HepG2 (cell line): ENCODE measurements around the gene RSAD1. TPM values are rescaled to one million over a fixed set of nuclear protein-coding genes. Genes with fewer than 3 reads are reported as not detected.

ENCODE experiments used
- ARID2 ChIP-seq: sonication (generic); formaldehyde crosslinking; IDR thresholded peaks from 2 replicates; pipeline ENCODE4 v1.8.1; 2022; ENCODE audit warnings: mild to moderate bottlenecking, missing genetic modification reagents, borderline replicate concordance
- ATRX ChIP-seq: sonication (generic); formaldehyde crosslinking; IDR thresholded peaks from 2 replicates; pipeline ENCODE4 v1.4.0; 2020; ENCODE audit warnings: missing genetic modification reagents, borderline replicate concordance
- GATAD1 ChIP-seq: IDR thresholded peaks from 2 replicates; pipeline ENCODE4 v1.6.1; 2016; ENCODE audit warnings: missing genetic modification reagents, missing compliant biosample characterization
- MTA3 ChIP-seq: sonication (generic); formaldehyde crosslinking; IDR thresholded peaks from 2 replicates; pipeline ENCODE4 v1.4.0; 2020; ENCODE audit warnings: missing genetic modification reagents
- NCOA5 ChIP-seq: sonication (generic); formaldehyde crosslinking; IDR thresholded peaks from 2 replicates; pipeline ENCODE4 v1.4.0; 2020; ENCODE audit warnings: missing genetic modification reagents
- NFATC3 ChIP-seq: sonication (generic); formaldehyde crosslinking; IDR thresholded peaks from 2 replicates; pipeline ENCODE4 v1.5.1; 2020; ENCODE audit warnings: mild to moderate bottlenecking, missing genetic modification reagents
- RFX3 ChIP-seq: IDR thresholded peaks from 2 replicates; pipeline ENCODE4 v1.6.1; 2016; ENCODE audit warnings: missing biosample characterization, missing genetic modification reagents
- RXRB ChIP-seq: IDR thresholded peaks from 2 replicates; pipeline ENCODE4 v1.6.1; 2016; ENCODE audit warnings: borderline replicate concordance, missing genetic modification reagents, missing compliant biosample characterization
- SNAI1 ChIP-seq: sonication (generic); formaldehyde crosslinking; IDR thresholded peaks from 2 replicates; pipeline ENCODE4 v1.5.0; 2020; ENCODE audit warnings: mild to moderate bottlenecking, missing genetic modification reagents, borderline replicate concordance
- SP140L ChIP-seq: sonication (generic); formaldehyde crosslinking; IDR thresholded peaks from 2 replicates; pipeline ENCODE4 v1.4.0; 2020; ENCODE audit warnings: missing genetic modification reagents, borderline replicate concordance
- THYN1 ChIP-seq: sonication (generic); formaldehyde crosslinking; IDR thresholded peaks from 2 replicates; pipeline ENCODE4 v1.8.1; 2023; ENCODE audit warnings: low read depth, mild to moderate bottlenecking, moderate library complexity, missing genetic modification reagents, borderline replicate concordance
- ZFYVE20 ChIP-seq: sonication (generic); formaldehyde crosslinking; IDR thresholded peaks from 2 replicates; pipeline ENCODE4 v1.8.0; 2023; ENCODE audit warnings: low read depth, mild to moderate bottlenecking, moderate library complexity, missing genetic modification reagents, borderline replicate concordance
- ZNF75D ChIP-seq: sonication (generic); formaldehyde crosslinking; IDR thresholded peaks from 2 replicates; pipeline ENCODE4 v1.8.1; 2023; ENCODE audit warnings: missing genetic modification reagents, mild to moderate bottlenecking, borderline replicate concordance
- polyA plus RNA-seq, 8 experiments: library from polyadenylated mRNA; depleted of rRNA in 3 of 8; stranded (reverse) in 7 of 8; unstranded in 1 of 8; fragments of >200 nt; fragmentation: Illumina TruSeq in 4 of 8; extraction: Trizol in 4 of 8; gene quantifications; 2 replicates each; pipeline versions ENCODE4 v1.2.1 to v1.2.3, GENCODE V29; 2011 to 2016; ENCODE audit warnings: low read depth in 4 of 8, missing spikeins in 1 of 8, mixed read lengths in 1 of 8; ENCODE audit not compliant: insufficient read depth in 1 of 8
- total RNA-seq, 5 experiments: library from RNA; depleted of rRNA; stranded (reverse); fragments of >200 nt; fragmentation: Illumina TruSeq; extraction: Trizol; gene quantifications; 2 replicates each; pipeline ENCODE4 v1.2.3, GENCODE V29; 2016; ENCODE audit warnings: low read depth in 1 of 5
- TF ChIP-seq, protein P1 (sequence below): IDR thresholded peaks from 2 replicates; pipeline ENCODE4 v1.6.1; 2016; ENCODE audit warnings: low read depth
- TF ChIP-seq, protein P2 (sequence below): sonication (generic); formaldehyde crosslinking; IDR thresholded peaks from 2 replicates; pipeline ENCODE4 v1.5.0; 2020; ENCODE audit warnings: missing genetic modification reagents
- TF ChIP-seq, protein P3 (sequence below): sonication (generic); formaldehyde crosslinking; IDR thresholded peaks from 2 replicates; pipeline ENCODE4 v1.5.1; 2020; ENCODE audit warnings: missing genetic modification reagents, mild to moderate bottlenecking, borderline replicate concordance
- TF ChIP-seq, protein P4 (sequence below): IDR thresholded peaks from 2 replicates; pipeline ENCODE4 v1.6.1; 2016
- TF ChIP-seq, protein P5 (sequence below): sonication (generic); formaldehyde crosslinking; IDR thresholded peaks from 2 replicates; pipeline ENCODE4; 2020; ENCODE audit warnings: missing genetic modification reagents, mild to moderate bottlenecking, borderline replicate concordance
- TF ChIP-seq, protein P6 (sequence below): sonication (generic); formaldehyde crosslinking; IDR thresholded peaks from 2 replicates; pipeline ENCODE4 v1.4.0; 2020; ENCODE audit warnings: mild to moderate bottlenecking, missing genetic modification reagents

Gene RSAD1
- total and polyA plus RNA-seq, 2 of the 13 experiments (the other 11 are each of a cell fraction or from before 2014, with no cell fraction given): 22.7 to 27.7 TPM

DNA sequence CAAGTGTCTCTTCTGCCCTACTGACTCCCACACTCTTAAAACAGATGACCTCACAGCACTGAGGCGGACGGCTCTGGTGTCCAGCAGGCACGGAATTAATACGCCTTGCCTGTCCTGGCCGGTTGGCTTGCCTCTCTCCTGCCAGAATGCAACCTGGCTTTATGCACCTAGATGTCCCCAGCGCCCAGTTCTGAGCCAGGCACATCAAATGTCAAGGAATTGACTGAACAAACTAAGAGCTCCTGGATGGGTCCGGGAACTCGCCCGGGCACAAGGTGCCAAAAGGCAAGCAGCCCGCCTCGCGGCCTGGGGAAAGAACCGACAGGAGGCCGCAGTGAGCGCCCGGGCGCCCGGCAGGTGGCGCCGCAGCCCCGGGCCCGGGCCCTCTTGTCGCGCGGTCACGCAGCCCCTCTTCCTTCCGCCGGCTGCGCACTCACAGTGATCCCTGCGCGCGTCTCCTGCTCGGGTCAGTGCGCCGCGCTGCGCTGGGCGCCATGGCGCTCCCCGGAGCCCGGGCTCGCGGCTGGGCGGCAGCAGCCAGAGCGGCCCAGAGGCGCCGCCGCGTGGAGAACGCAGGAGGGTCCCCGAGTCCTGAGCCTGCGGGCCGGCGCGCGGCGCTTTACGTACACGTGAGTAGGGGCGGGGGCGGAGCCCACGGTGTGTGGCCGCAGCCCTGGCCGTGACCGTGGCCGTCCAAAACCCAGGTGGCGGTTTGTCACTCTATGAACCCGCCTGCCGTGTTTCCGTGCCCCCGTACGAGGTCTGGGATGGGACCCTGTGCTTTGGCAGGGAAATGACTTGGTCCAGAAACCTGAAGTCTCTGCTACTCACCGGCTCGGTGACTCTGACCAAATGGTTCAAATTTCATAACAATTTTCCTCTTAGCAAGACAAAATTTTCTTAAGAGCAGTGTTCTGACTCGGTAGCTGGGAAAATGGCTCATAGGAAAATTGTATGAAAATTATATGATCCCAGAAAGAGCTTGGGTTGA, at the start of gene RSAD1 (continued):
- TF ChIP-seq, protein P1, sequence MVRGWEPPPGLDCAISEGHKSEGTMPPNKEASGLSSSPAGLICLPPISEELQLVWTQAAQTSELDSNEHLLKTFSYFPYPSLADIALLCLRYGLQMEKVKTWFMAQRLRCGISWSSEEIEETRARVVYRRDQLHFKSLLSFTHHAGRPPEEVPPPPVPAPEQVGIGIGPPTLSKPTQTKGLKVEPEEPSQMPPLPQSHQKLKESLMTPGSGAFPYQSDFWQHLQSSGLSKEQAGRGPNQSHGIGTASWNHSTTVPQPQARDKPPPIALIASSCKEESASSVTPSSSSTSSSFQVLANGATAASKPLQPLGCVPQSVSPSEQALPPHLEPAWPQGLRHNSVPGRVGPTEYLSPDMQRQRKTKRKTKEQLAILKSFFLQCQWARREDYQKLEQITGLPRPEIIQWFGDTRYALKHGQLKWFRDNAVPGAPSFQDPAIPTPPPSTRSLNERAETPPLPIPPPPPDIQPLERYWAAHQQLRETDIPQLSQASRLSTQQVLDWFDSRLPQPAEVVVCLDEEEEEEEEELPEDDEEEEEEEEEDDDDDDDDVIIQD (CRISPR knock-in tag): no peak
- TF ChIP-seq, protein P2, sequence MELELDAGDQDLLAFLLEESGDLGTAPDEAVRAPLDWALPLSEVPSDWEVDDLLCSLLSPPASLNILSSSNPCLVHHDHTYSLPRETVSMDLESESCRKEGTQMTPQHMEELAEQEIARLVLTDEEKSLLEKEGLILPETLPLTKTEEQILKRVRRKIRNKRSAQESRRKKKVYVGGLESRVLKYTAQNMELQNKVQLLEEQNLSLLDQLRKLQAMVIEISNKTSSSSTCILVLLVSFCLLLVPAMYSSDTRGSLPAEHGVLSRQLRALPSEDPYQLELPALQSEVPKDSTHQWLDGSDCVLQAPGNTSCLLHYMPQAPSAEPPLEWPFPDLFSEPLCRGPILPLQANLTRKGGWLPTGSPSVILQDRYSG (CRISPR knock-in tag): peak; percentile 78; the same call in 1 of the 2 replicates
- TF ChIP-seq, protein P3, sequence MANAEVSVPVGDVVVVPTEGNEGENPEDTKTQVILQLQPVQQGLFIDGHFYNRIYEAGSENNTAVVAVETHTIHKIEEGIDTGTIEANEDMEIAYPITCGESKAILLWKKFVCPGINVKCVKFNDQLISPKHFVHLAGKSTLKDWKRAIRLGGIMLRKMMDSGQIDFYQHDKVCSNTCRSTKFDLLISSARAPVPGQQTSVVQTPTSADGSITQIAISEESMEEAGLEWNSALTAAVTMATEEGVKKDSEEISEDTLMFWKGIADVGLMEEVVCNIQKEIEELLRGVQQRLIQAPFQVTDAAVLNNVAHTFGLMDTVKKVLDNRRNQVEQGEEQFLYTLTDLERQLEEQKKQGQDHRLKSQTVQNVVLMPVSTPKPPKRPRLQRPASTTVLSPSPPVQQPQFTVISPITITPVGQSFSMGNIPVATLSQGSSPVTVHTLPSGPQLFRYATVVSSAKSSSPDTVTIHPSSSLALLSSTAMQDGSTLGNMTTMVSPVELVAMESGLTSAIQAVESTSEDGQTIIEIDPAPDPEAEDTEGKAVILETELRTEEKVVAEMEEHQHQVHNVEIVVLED (CRISPR knock-in tag): peak; percentile 95
- no peak for TF ChIP-seq ATRX (CRISPR knock-in tag)
- peak; percentile 58; the same call in 1 of the 2 replicates for TF ChIP-seq THYN1 (CRISPR knock-in tag)
- peak; percentile 90 for TF ChIP-seq GATAD1 (CRISPR knock-in tag)
- 0 out of 2 replicates have a peak, but pooled peaks have one; percentile 58 for TF ChIP-seq ARID2 (CRISPR knock-in tag)
- TF ChIP-seq SNAI1 (CRISPR knock-in tag): no peak
- no peak for TF ChIP-seq SP140L (CRISPR knock-in tag)
- TF ChIP-seq, protein P4, sequence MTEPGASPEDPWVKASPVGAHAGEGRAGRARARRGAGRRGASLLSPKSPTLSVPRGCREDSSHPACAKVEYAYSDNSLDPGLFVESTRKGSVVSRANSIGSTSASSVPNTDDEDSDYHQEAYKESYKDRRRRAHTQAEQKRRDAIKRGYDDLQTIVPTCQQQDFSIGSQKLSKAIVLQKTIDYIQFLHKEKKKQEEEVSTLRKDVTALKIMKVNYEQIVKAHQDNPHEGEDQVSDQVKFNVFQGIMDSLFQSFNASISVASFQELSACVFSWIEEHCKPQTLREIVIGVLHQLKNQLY (CRISPR knock-in tag): peak; percentile 27; the same call in 1 of the 2 replicates
- TF ChIP-seq, protein P5, sequence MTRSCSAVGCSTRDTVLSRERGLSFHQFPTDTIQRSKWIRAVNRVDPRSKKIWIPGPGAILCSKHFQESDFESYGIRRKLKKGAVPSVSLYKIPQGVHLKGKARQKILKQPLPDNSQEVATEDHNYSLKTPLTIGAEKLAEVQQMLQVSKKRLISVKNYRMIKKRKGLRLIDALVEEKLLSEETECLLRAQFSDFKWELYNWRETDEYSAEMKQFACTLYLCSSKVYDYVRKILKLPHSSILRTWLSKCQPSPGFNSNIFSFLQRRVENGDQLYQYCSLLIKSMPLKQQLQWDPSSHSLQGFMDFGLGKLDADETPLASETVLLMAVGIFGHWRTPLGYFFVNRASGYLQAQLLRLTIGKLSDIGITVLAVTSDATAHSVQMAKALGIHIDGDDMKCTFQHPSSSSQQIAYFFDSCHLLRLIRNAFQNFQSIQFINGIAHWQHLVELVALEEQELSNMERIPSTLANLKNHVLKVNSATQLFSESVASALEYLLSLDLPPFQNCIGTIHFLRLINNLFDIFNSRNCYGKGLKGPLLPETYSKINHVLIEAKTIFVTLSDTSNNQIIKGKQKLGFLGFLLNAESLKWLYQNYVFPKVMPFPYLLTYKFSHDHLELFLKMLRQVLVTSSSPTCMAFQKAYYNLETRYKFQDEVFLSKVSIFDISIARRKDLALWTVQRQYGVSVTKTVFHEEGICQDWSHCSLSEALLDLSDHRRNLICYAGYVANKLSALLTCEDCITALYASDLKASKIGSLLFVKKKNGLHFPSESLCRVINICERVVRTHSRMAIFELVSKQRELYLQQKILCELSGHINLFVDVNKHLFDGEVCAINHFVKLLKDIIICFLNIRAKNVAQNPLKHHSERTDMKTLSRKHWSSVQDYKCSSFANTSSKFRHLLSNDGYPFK (CRISPR knock-in tag): no peak; the same call in 1 of the 2 replicates
- 0 out of 2 replicates have a peak, but pooled peaks have one; percentile 70 for TF ChIP-seq ZFYVE20 (CRISPR knock-in tag)
- no peak for TF ChIP-seq RFX3 (CRISPR knock-in tag)
- no peak for TF ChIP-seq NCOA5 (CRISPR knock-in tag)
- no peak for TF ChIP-seq ZNF75D (CRISPR knock-in tag)
- TF ChIP-seq MTA3: no peak
- peak; percentile 52 for TF ChIP-seq RXRB
- TF ChIP-seq, protein P6, sequence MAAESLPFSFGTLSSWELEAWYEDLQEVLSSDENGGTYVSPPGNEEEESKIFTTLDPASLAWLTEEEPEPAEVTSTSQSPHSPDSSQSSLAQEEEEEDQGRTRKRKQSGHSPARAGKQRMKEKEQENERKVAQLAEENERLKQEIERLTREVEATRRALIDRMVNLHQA (CRISPR knock-in tag): no peak
- TF ChIP-seq NFATC3: no peak
